MG63 (cell line): ENCODE data around the gene PRRX2. TPM values are rescaled to one million over a fixed set of nuclear protein-coding genes. Genes with fewer than 3 reads are reported as not detected.
"Not testable (repeated sequence)": the region's sequence is repeated elsewhere in the genome, so short reads cannot be mapped to it uniquely, and the experiment has no call there.

Experiments
- DNase-seq: peaks from one replicate; pipeline ENCODE4 v3.0.0-alpha.2; 2020
- H3K27me3 ChIP-seq: fragments of 250-450 bp; sonication (Bioruptor Pico); 2 replicates; pipeline ENCODE4 v1.5.1; 2020; ENCODE audit warnings: mild to moderate bottlenecking, moderate library complexity
- H3K36me3 ChIP-seq: fragments of 250-450 bp; sonication (Bioruptor Pico); 2 replicates; pipeline ENCODE4 v1.5.1; 2020; ENCODE audit warnings: mild to moderate bottlenecking, moderate library complexity
- H3K4me3 ChIP-seq: fragments of 250-450 bp; sonication (Bioruptor Pico); 2 replicates; pipeline ENCODE4 v1.5.1; 2020; ENCODE audit warnings: mild to moderate bottlenecking, moderate library complexity
- H3K9me3 ChIP-seq: fragments of 250-450 bp; sonication (Bioruptor Pico); 2 replicates; pipeline ENCODE4 v1.5.1; 2020; ENCODE audit warnings: mild to moderate bottlenecking, moderate library complexity
- total RNA-seq: library from RNA; depleted of rRNA; stranded (reverse); fragments of >200 nt; shearing (Covaris generic); gene quantifications from 2 replicates; pipeline ENCODE4 v1.2.3, GENCODE V29; 2014; ENCODE audit warnings: low replicate concordance

The PRRX2 gene
- total RNA-seq, 1 experiment from 2014 or later, result 38.4 TPM

GRCh38 chr9:129749052-129749451 lies 83.6 kb downstream of the PRRX2 start:
- not testable (repeated sequence) for DNase-seq, H3K4me3 ChIP-seq, H3K36me3 ChIP-seq, H3K9me3 ChIP-seq, H3K27me3 ChIP-seq

GRCh38 chr9:129749575-129749974 lies 84.1 kb downstream of the PRRX2 start:
- H3K4me3 ChIP-seq, result no peak overlapping the region
- H3K36me3 ChIP-seq, result no peaks in the 10 kb centered on the region
- H3K27me3 ChIP-seq, result no peaks in the 10 kb centered on the region
- no peak for DNase-seq
- H3K9me3 ChIP-seq, result no peaks in the 10 kb centered on the region

GRCh38 chr9:129750013-129750638 lies 84.7 kb downstream of the PRRX2 start:
- no peak for DNase-seq
- Histone ChIP-seq H3K9me3 (no peaks in the 10 kb centered on the region), H3K27me3 (no peaks in the 10 kb centered on the region), H3K36me3 (no peaks in the 10 kb centered on the region), H3K4me3 (no peak overlapping the region)

GRCh38 chr9:129751841-129752801 lies 86.7 kb downstream of the PRRX2 start:
- H3K27me3 ChIP-seq, result no peaks in the 10 kb centered on the region
- no peaks in the 10 kb centered on the region for H3K9me3 ChIP-seq
- H3K36me3 ChIP-seq, result no peaks in the 10 kb centered on the region
- DNase-seq, result no peak
- H3K4me3 ChIP-seq, result no peak overlapping the region

DNA sequence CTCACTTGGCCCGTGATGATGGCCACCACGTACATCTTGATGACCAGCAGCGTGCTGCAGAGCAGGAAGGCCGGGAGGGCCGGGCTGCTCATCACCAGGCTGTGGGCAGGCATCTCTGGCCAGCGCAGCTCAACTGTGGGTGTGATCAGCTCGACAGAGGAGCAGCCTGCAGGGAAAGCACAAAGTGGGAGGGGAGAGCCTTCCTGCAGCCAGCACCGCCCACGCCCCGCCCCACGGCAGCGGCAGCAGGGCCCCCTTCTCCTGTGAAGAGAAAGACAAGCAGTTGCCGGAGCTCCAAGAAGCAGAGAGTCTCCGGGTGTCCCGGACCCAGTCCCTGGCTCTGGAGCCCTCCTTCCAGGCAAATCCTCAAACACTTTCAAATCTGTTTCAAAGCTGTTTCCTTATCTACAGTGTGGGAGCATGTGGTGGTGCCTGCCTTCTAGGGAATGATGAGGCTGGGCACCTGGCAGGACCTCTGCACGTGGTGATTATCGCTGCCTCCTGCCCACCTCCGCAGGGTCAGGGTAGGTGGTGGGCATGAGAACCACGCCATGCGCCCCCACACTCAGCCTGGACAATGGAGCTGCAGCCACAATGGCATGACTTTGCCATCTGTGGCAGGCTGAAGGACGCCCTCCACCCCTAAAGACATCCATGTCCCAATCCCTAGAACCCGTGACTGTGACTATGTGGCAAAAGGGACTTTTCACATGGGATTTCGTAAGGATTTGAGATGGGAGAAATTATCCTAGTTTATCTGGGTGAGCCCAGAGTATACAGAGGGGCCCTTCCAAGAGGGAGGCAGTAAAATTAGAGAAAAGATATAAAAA lies 87.7 kb downstream of the PRRX2 start, which contains the start of gene PTGES:
TSS of gene PTGES (minus strand) at position 143 of the 830 bp plus-strand sequence. CDS start at position 113, 30 bp downstream.
- H3K9me3 ChIP-seq, result no peaks in the 10 kb centered on the region
- DNase-seq, result peak; percentile 74
- H3K27me3 ChIP-seq, result no peaks in the 10 kb centered on the region
- no peak within 1 kb of the TSS for H3K4me3 ChIP-seq
- H3K36me3 ChIP-seq, result no peaks in the 10 kb centered on the region

DNA sequence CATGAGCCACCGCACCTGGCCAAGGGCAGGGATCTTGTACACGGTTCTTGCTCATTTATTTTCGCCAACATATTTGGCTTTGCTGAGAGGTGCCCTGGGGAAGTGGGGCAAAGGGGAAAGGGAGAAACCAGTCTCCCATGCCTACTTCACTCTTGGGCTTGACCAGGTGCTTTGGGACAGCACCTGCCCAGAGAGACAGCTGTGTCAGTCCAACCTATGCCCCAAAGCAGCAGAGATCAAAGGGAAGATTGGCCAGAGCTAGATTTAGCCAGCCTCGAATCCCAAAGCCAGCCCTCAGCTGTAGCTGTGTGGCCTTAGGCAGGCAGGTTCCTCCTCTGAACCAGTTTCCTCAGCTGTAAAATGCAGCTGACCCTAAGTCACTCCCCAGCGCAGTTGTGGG lies 89.7 kb downstream of the PRRX2 start:
- Histone ChIP-seq H3K36me3 (no peaks in the 10 kb centered on the region), H3K9me3 (no peaks in the 10 kb centered on the region), H3K27me3 (no peaks in the 10 kb centered on the region), H3K4me3 (no peak overlapping the region)
- DNase-seq, result no peak

GRCh38 chr9:129756191-129756590 lies 90.7 kb downstream of the PRRX2 start:
- no peaks in the 10 kb centered on the region for H3K36me3 ChIP-seq
- no peaks in the 10 kb centered on the region for H3K9me3 ChIP-seq
- no peak for DNase-seq
- H3K27me3 ChIP-seq, result no peaks in the 10 kb centered on the region
- no peak overlapping the region for H3K4me3 ChIP-seq

- Histone ChIP-seq H3K4me3 (no peak overlapping the region), H3K9me3 (no peaks in the 10 kb centered on the region), H3K36me3 (no peaks in the 10 kb centered on the region), H3K27me3 (no peaks in the 10 kb centered on the region)
- no peak for DNase-seq
These were observed 91.6 kb downstream of the PRRX2 start for GRCh38 chr9:129757045-129757444.

DNA sequence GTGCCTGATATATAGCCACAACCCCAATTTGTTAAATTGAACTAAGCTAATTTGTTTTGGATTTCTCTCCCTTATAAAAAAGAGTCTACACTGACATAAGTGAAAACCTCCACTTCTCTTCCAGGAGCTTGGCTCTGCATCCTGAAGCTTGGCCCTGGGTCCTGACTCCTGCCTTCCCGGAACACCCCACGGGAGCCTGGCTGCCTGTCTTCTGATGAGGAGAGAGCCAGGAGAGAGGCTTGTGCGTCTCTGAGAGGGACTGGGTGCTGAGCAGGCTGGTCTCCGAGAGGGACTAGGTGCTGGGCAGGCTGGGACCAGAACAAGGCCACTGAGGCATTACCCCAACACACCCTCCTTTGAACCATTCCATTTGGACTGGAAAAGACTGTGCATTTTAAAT lies 93.9 kb downstream of the PRRX2 start:
- DNase-seq, result no peak
- Histone ChIP-seq H3K27me3 (no peaks in the 10 kb centered on the region), H3K4me3 (no peak overlapping the region), H3K9me3 (no peaks in the 10 kb centered on the region), H3K36me3 (no peaks in the 10 kb centered on the region)

DNA sequence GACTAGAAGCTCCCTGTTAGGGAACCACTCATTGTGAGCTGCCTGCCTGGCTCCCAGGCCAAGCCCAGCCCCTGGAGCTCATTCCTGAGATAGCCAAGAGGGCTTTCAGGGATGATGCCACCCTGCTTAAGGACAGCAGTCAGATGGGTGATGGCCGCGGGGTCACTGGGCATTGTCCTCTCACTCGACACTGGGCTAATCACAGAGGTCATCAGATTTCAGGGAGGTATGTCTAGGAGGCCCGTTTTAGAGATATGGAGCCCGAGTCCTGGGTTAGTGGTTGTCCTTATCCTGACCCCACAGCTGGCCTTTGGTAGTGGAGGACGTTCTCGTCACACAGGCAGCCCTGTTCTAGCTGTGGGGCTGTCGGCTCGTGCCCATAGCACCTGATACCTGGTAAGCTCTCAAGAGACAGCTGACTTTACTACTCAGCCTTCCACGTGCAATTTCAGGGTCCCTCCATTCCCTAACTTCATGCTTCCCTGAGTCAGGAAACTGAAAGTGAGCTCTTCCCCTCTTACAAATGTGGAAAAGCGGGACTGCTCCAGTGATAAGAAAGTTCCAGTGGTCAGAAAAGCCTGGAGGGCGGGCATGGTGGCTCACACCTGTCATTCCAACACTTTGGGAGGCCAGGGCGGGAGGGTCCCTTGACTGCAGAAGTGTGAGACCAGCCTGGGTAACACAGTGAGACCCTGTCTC lies 94.5 kb downstream of the PRRX2 start:
- DNase-seq, result no peak
- no peaks in the 10 kb centered on the region for H3K9me3 ChIP-seq
- H3K4me3 ChIP-seq, result no peak overlapping the region
- H3K36me3 ChIP-seq, result no peaks in the 10 kb centered on the region
- no peaks in the 10 kb centered on the region for H3K27me3 ChIP-seq

GRCh38 chr9:129760784-129761183 lies 95.3 kb downstream of the PRRX2 start:
- not testable (repeated sequence) for H3K27me3 ChIP-seq

DNA sequence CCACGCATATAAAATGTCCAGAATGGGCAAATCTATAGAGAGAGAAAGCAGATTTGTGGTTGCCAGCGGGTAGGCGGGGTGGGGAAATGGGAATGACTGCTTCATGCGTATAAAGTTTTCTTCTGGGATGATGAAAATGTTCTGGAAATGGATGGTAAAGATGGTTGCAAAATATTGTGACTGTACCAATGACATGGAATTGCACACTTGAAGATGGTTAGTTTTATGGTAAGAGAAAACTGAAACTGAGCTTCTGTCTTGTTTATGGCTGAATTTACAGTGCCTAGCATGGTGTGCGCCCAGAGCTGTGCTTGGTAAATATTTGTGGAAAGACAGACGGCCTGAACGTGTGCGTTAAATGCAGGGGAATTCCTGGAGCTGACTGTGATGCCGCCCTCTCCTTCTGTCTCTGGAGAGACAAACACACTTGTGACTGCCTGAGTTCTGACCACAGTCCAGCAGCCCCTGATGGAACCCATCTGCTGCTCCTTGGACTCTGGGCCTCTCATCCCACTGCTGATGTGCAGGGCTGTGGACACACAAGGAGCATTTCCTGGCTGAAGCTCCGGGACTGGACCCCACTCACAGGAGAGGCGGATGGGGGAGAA lies 96.0 kb downstream of the PRRX2 start:
- no peak overlapping the region for H3K4me3 ChIP-seq
- no peak for DNase-seq

More at GRCh38 chr9:129760784-129761183, 95.3 kb downstream of the PRRX2 start:
- DNase-seq, H3K36me3 ChIP-seq, H3K4me3 ChIP-seq, H3K9me3 ChIP-seq: not testable (repeated sequence)

GRCh38 chr9:129761901-129762369 lies 96.5 kb downstream of the PRRX2 start:
- no peaks in the 10 kb centered on the region for H3K36me3 ChIP-seq
- peak; percentile 45 for DNase-seq
- no peak overlapping the region for H3K4me3 ChIP-seq
- H3K9me3 ChIP-seq, result no peaks in the 10 kb centered on the region
- no peaks in the 10 kb centered on the region for H3K27me3 ChIP-seq

More for the DNA sequence above, 96.0 kb downstream of the PRRX2 start:
- no peaks in the 10 kb centered on the region for H3K9me3 ChIP-seq
- H3K36me3 ChIP-seq, result no peaks in the 10 kb centered on the region
- no peaks in the 10 kb centered on the region for H3K27me3 ChIP-seq

DNA sequence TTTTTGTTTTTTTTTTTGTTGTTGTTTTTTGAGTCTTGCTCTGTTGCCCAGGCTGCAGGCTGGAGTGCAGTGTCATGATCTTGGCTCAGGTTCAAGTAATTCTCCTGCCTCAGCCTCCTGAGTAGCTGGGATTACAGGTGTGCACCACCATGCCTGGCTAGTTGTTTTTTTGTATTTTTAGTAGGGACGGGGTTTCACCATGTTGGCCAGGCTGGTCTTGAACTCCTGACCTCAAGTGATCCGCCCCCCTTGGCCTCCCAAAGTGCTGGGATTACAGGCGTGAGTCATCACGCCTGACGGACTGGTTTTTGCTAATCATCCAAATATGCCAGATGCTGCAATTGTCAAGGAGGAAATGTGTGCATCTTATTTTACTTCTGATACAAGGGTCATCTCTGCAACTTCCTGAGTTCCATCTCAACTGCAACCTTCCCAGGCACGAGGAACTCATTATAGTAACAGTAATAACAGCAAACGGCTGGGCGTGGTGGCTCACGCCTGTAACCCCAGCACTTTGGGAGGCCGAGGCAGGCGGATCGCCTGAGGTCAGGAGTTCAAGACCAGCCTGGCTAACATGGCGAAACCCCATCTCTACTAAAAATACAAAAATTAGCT lies 97.0 kb downstream of the PRRX2 start:
- peak; percentile 71 for DNase-seq
- H3K9me3 ChIP-seq, H3K36me3 ChIP-seq, H3K27me3 ChIP-seq, H3K4me3 ChIP-seq: not testable (repeated sequence)
